Neural progenitor cell (in vitro differentiated cells): Measurements from ENCODE around the gene RNH1. TPM values are rescaled to one million over a fixed set of nuclear protein-coding genes. Genes with fewer than 3 reads are reported as not detected.

Source experiments
- DNase-seq: peaks from one replicate; pipeline ENCODE4 v3.0.0-alpha.2; 2016; ENCODE audit warnings: low spot score
- H2AFZ ChIP-seq: fragments of 200-600 bp; sonication (generic); replicated peaks from 2 replicates; pipeline ENCODE4 v1.6.1; 2016; ENCODE audit warnings: antibody characterized with exemption
- H3F3A ChIP-seq: fragments of 200-600 bp; sonication (generic); 2 replicates; pipeline ENCODE4 v1.6.1; 2016; ENCODE audit warnings: antibody characterized with exemption, low read depth
- H3K27ac ChIP-seq: fragments of 200-600 bp; sonication (generic); 2 replicates; pipeline ENCODE4 v1.5.1; 2016; ENCODE audit warnings: mild to moderate bottlenecking
- H3K27me3 ChIP-seq: fragments of 200-600 bp; sonication (generic); 2 replicates; pipeline ENCODE4 v1.6.1; 2016; ENCODE audit warnings: mild to moderate bottlenecking, moderate library complexity
- H3K36me3 ChIP-seq: fragments of 200-600 bp; sonication (generic); 2 replicates; pipeline ENCODE4 v1.5.1; 2016
- H3K4me1 ChIP-seq: fragments of 200-600 bp; sonication (generic); 2 replicates; pipeline ENCODE4 v1.6.1; 2016; ENCODE audit warnings: mixed run types
- H3K4me2 ChIP-seq: fragments of 200-600 bp; sonication (generic); 2 replicates; pipeline ENCODE4 v1.6.1; 2016
- H3K4me3 ChIP-seq: fragments of 200-600 bp; sonication (generic); 2 replicates; pipeline ENCODE4 v1.5.1; 2016
- H3K79me2 ChIP-seq: fragments of 200-600 bp; sonication (generic); 2 replicates; pipeline ENCODE4 v1.6.1; 2016; ENCODE audit warnings: low read depth
- H3K9ac ChIP-seq: fragments of 200-600 bp; sonication (generic); 2 replicates; pipeline ENCODE4 v1.6.1; 2016
- H3K9me3 ChIP-seq: fragments of 200-600 bp; sonication (generic); 2 replicates; pipeline ENCODE4 v1.5.1; 2016; ENCODE audit warnings: low read depth
- H4K20me1 ChIP-seq: fragments of 200-600 bp; sonication (generic); 2 replicates; pipeline ENCODE4 v1.6.1; 2016; ENCODE audit warnings: low read depth
- H3K27ac Mint-ChIP-seq: 3 replicates; pipeline ENCODE4 v1.8.0; 2021; ENCODE audit warnings: mixed read lengths
- H3K27me3 Mint-ChIP-seq: 2 replicates; pipeline ENCODE4 v1.8.0; 2022; ENCODE audit warnings: low read depth, mild to moderate bottlenecking, inconsistent platforms, moderate library complexity, mixed read lengths; ENCODE audit not compliant: insufficient read depth
- H3K36me3 Mint-ChIP-seq: 3 replicates; pipeline ENCODE4 v1.8.0; 2021; ENCODE audit warnings: mixed read lengths
- H3K4me1 Mint-ChIP-seq: 3 replicates; pipeline ENCODE4 v1.8.0; 2021; ENCODE audit warnings: mixed read lengths
- H3K4me3 Mint-ChIP-seq: 3 replicates; pipeline ENCODE4 v1.8.0; 2021; ENCODE audit warnings: mild to moderate bottlenecking, moderate library complexity, mixed read lengths
- H3K9me3 Mint-ChIP-seq: 3 replicates; pipeline ENCODE4 v1.8.0; 2020; ENCODE audit warnings: mixed read lengths
- EZH2 ChIP-seq: fragments of 200-600 bp; sonication (generic); IDR thresholded peaks from 2 replicates; pipeline ENCODE4 v1.6.1; 2017; ENCODE audit warnings: antibody characterized with exemption, mild to moderate bottlenecking, moderate library complexity
- EZH2phosphoT487 ChIP-seq: fragments of 200-600 bp; sonication (generic); IDR thresholded peaks from 2 replicates; pipeline ENCODE4 v1.6.1; 2017; ENCODE audit warnings: antibody characterized with exemption
- total RNA-seq: library from RNA; depleted of rRNA; stranded (reverse); fragments of >200 nt; gene quantifications from 2 replicates; pipeline ENCODE4 v1.2.3, GENCODE V29; 2015; ENCODE audit warnings: low replicate concordance
- TF ChIP-seq, protein P1 (sequence below): fragments of 200-600 bp; sonication (generic); IDR thresholded peaks from 2 replicates; pipeline ENCODE4 v1.5.1; 2017; ENCODE audit warnings: antibody characterized with exemption, mild to moderate bottlenecking

RNH1 gene
- total RNA-seq, 1 donor from 2014 or later: 10.5 TPM

DNA sequence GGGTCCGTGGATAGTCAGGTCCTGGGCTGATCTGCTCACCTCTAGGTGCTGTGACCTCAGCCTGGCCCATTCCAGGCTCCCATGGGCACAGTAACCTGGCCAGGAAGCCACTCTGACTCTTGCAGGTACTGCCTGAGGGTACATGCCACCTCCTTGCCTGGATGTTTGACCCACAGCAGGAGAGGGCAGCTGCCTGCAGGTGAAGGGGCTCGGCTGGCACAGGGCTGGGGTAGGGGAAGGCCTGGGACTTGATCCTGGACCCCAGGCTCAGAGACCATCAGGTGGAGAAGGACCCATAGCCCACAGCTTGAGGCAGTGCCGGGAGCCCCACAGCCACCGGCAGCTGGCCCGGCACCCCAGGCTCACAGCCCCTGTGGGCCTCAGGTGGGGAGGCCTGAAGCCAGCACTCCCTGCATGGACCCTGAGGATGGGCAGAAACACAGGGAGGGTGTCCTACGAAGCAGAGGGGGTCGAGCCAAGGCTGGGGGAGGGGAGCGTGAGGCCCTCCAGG, 33.0 kb upstream of the RNH1 start:
- Histone ChIP-seq H3K9me3 (no peaks in the 10 kb centered on the region), H3K79me2 (no peaks in the 10 kb centered on the region), H3K27ac (no peak overlapping the region), H3K27me3 (peaks cover 31% of the 10 kb centered on the region), H4K20me1 (no peaks in the 10 kb centered on the region), H3K36me3 (no peaks in the 10 kb centered on the region), H3K4me2 (no peak overlapping the region), H3K4me1 (peaks cover 15% of the 10 kb centered on the region), H3K4me3 (no peak overlapping the region), H3K9ac (no peak overlapping the region), H2AFZ (no peak overlapping the region), H3F3A (peaks cover 27% of the 10 kb centered on the region)
- Mint-ChIP-seq H3K4me1 (peaks cover 14% of the 10 kb centered on the region), H3K27me3 (peaks cover 4% of the 10 kb centered on the region), H3K27ac (no peak overlapping the region), H3K4me3 (no peak overlapping the region), H3K36me3 (peaks cover 2% of the 10 kb centered on the region), H3K9me3 (no peaks in the 10 kb centered on the region)
- DNase-seq: no peak
- TF ChIP-seq, protein P1, sequence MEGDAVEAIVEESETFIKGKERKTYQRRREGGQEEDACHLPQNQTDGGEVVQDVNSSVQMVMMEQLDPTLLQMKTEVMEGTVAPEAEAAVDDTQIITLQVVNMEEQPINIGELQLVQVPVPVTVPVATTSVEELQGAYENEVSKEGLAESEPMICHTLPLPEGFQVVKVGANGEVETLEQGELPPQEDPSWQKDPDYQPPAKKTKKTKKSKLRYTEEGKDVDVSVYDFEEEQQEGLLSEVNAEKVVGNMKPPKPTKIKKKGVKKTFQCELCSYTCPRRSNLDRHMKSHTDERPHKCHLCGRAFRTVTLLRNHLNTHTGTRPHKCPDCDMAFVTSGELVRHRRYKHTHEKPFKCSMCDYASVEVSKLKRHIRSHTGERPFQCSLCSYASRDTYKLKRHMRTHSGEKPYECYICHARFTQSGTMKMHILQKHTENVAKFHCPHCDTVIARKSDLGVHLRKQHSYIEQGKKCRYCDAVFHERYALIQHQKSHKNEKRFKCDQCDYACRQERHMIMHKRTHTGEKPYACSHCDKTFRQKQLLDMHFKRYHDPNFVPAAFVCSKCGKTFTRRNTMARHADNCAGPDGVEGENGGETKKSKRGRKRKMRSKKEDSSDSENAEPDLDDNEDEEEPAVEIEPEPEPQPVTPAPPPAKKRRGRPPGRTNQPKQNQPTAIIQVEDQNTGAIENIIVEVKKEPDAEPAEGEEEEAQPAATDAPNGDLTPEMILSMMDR: no peak
- TF ChIP-seq EZH2phosphoT487 (no peak), EZH2 (no peak)

DNA sequence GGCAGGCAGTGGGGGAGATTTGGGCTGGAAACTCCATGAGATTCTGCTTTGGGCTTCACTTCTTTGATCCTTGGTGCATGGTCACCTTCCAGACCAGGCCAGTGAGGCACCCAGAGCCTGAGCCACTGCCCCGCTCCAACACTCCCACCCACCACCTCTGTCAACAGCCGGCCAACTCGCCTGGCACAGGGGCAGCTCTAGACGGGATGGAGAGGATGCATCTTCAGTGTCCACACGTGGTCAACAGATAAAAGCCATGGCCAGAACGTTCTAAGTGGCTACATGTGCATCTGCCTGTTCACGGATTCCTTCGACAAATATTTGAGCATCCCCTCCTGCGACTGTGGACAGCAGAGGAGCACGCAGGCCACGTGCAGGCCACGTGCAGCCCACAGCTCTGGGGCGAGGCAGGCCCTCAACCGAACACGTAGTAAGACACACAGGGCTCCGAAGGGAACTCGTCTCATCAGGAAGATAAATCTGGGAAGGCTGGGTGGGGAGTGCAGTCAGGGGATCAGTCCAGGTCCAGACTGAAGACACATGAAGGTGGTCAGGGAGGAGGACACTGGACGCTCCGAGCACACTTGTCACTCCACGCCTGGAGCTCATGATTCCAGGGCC, 31.5 kb upstream of the RNH1 start:
- Histone ChIP-seq H3K79me2 (peaks cover 13% of the 10 kb centered on the region), H3K27me3 (peaks cover 31% of the 10 kb centered on the region), H3K4me1 (peaks cover 20% of the 10 kb centered on the region), H3K9ac (no peak overlapping the region), H3K4me3 (no peak overlapping the region), H3K36me3 (no peaks in the 10 kb centered on the region), H3K4me2 (no peak overlapping the region), H3F3A (peaks cover 30% of the 10 kb centered on the region), H3K27ac (no peak overlapping the region), H2AFZ (no peak overlapping the region), H3K9me3 (no peaks in the 10 kb centered on the region), H4K20me1 (peaks cover 13% of the 10 kb centered on the region)
- H3K9me3 Mint-ChIP-seq: no peaks in the 10 kb centered on the region
- H3K4me1 Mint-ChIP-seq: peaks cover 14% of the 10 kb centered on the region
- H3K27me3 Mint-ChIP-seq: peaks cover 4% of the 10 kb centered on the region
- H3K27ac Mint-ChIP-seq: peak overlapping the region; percentile 37
- H3K4me3 Mint-ChIP-seq: peak overlapping the region; percentile 67
- H3K36me3 Mint-ChIP-seq: peaks cover 2% of the 10 kb centered on the region
- DNase-seq: no peak
- TF ChIP-seq EZH2: no peak
- TF ChIP-seq EZH2phosphoT487: no peak

- Histone ChIP-seq H3K4me2 (peak overlapping the region; percentile 94), H3K9ac (no peak overlapping the region)
Observed at GRCh38 chr11:537622-538430, 30.8 kb upstream of the RNH1 start.

More at GRCh38 chr11:537622-538430, 30.8 kb upstream of the RNH1 start:
- no peak overlapping the region for H3K27ac ChIP-seq
- H3K4me3 Mint-ChIP-seq: peak overlapping the region; percentile 73
- peaks cover 20% of the 10 kb centered on the region for H3K4me1 ChIP-seq
- peak overlapping the region; percentile 38 for H3K4me3 ChIP-seq
- H3F3A ChIP-seq: peaks cover 30% of the 10 kb centered on the region
- H3K27ac Mint-ChIP-seq: no peak overlapping the region
- peaks cover 2% of the 10 kb centered on the region for H3K36me3 Mint-ChIP-seq
- H3K27me3 ChIP-seq: peaks cover 31% of the 10 kb centered on the region
- H4K20me1 ChIP-seq: peaks cover 17% of the 10 kb centered on the region
- no peak for TF ChIP-seq EZH2
- no peak for TF ChIP-seq EZH2phosphoT487
- TF ChIP-seq, protein P1: no peak
- H3K9me3 Mint-ChIP-seq: no peaks in the 10 kb centered on the region
- peaks cover 13% of the 10 kb centered on the region for H3K79me2 ChIP-seq
- peaks cover 14% of the 10 kb centered on the region for H3K4me1 Mint-ChIP-seq
- H3K27me3 Mint-ChIP-seq: peaks cover 4% of the 10 kb centered on the region
- H3K9me3 ChIP-seq: no peaks in the 10 kb centered on the region
- H2AFZ ChIP-seq: no peak overlapping the region
- H3K36me3 ChIP-seq: no peaks in the 10 kb centered on the region
- DNase-seq: no peak
